SKM-1 (cell line): ENCODE measurements around the gene SLCO1A2.

Experiments used
- DNase-seq: peaks from one replicate; lab custom pipeline; 2025; ENCODE audit not compliant: unreplicated experiment; lab: John Stamatoyannopoulos, UW

The SLCO1A2 gene

GRCh38 chr12:21220266-21220665 is 114.5 kb downstream of the SLCO1A2 start:
- no peak for DNase-seq

GRCh38 chr12:21219206-21219605 is 115.5 kb downstream of the SLCO1A2 start:
- DNase-seq = no peak
